ENCODE data around the gene UBL7. TPM values are rescaled to one million over a fixed set of nuclear protein-coding genes. Genes with fewer than 3 reads are reported as not detected.
"Not testable (repeated sequence)": the region's sequence is repeated elsewhere in the genome, so short reads cannot be mapped to it uniquely, and the experiment has no call there.

The UBL7 gene
- total and polyA plus RNA-seq, 5 donors from 2014 or later = 30.9 to 177 (median 143) TPM

GRCh38 chr15:74461847-74462511 lies 1.0 kb upstream of the UBL7 start:
- no peak for ATAC-seq (ENCODE audit: low read depth in 2 of 2)
- H3K4me1 Mint-ChIP-seq = peaks cover 31 to 59% (median 44%) of the 10 kb centered on the region in 4 donors
- no peak overlapping the region for H3K27ac ChIP-seq (ENCODE audit: insufficient read depth, low read length, poor library complexity, severe bottlenecking)
- no peaks in the 10 kb centered on the region for H3K9me3 ChIP-seq (ENCODE audit: control insufficient read depth in 2 of 2, low read length in 2 of 2)
- peaks cover 26% of the 10 kb centered on the region for H3K36me3 Mint-ChIP-seq
- peak overlapping the region in 2 of 3 donors; percentile 91 to 92 for H3K27ac Mint-ChIP-seq
- peak overlapping the region; percentile 84 for H3K4me3 ChIP-seq (ENCODE audit: low read depth, low read length)
- H3K4me1 ChIP-seq (ENCODE audit: control insufficient read depth, insufficient read depth, low read length, poor library complexity, severe bottlenecking) = peaks cover 12% of the 10 kb centered on the region
- H3K36me3 ChIP-seq (ENCODE audit: control insufficient read depth, insufficient read depth, low read length) = peaks cover 13% of the 10 kb centered on the region
- H3K4me3 Mint-ChIP-seq = peak overlapping the region; percentile 94 to 99 (median 96)
- H3K27me3 Mint-ChIP-seq = peaks cover 5% of the 10 kb centered on the region
- peak in 1 of 3 donors; percentile 3 for DNase-seq
- H3K9me3 Mint-ChIP-seq = peaks cover 0 to 6% (median 0%) of the 10 kb centered on the region in 7 donors
- H3K27me3 ChIP-seq (ENCODE audit: control insufficient read depth, insufficient read depth, low read length) = no peaks in the 10 kb centered on the region

GRCh38 chr15:74460298-74460697 lies 662 bp downstream of the UBL7 start:
- Histone ChIP-seq H3K27ac (ENCODE audit: insufficient read depth, low read length, poor library complexity, severe bottlenecking) (peak overlapping the region; percentile 81), H3K4me1 (ENCODE audit: control insufficient read depth, insufficient read depth, low read length, poor library complexity, severe bottlenecking) (peaks cover 12% of the 10 kb centered on the region), H3K4me3 (ENCODE audit: low read depth, low read length) (peak overlapping the region; percentile 95), H3K36me3 (ENCODE audit: control insufficient read depth, insufficient read depth, low read length) (peaks cover 22% of the 10 kb centered on the region), H3K27me3 (ENCODE audit: control insufficient read depth, insufficient read depth, low read length) (no peaks in the 10 kb centered on the region), H3K9me3 (ENCODE audit: control insufficient read depth in 2 of 2, low read length in 2 of 2) (no peaks in the 10 kb centered on the region)
- Mint-ChIP-seq H3K27me3 (peaks cover 5% of the 10 kb centered on the region), H3K36me3 (peaks cover 24% of the 10 kb centered on the region), H3K27ac (peak overlapping the region; percentile 91 to 97 (median 92)), H3K4me3 (peak overlapping the region; percentile 94 to 99 (median 96)), H3K9me3 (peaks cover 0 to 6% (median 0%) of the 10 kb centered on the region in 7 donors), H3K4me1 (peaks cover 31 to 65% (median 48%) of the 10 kb centered on the region in 4 donors)
- no peak for ATAC-seq (ENCODE audit: low read depth in 2 of 2)
- DNase-seq = no peak

GRCh38 chr15:74459798-74460197 lies 1.2 kb downstream of the UBL7 start:
- DNase-seq; H3K9me3 Mint-ChIP-seq; H3K27ac ChIP-seq (ENCODE audit: insufficient read depth, low read length, poor library complexity, severe bottlenecking): not testable (repeated sequence)

GRCh38 chr15:74458473-74458872 lies 2.5 kb downstream of the UBL7 start:
- H3K4me1 Mint-ChIP-seq = peaks cover 27 to 70% (median 51%) of the 10 kb centered on the region in 4 donors
- no peak for ATAC-seq (ENCODE audit: low read depth in 2 of 2)

More at GRCh38 chr15:74459798-74460197, 1.2 kb downstream of the UBL7 start:
- Mint-ChIP-seq H3K36me3 (peaks cover 28% of the 10 kb centered on the region), H3K27ac (peak overlapping the region in 2 of 3 donors; percentile 91 to 92), H3K4me1 (peaks cover 31 to 69% (median 49%) of the 10 kb centered on the region in 4 donors), H3K4me3 (peak overlapping the region; percentile 24 to 99 (median 96))
- not testable (repeated sequence) for H3K27me3 Mint-ChIP-seq; H3K4me3 ChIP-seq (ENCODE audit: low read depth, low read length); H3K9me3 ChIP-seq (ENCODE audit: control insufficient read depth in 2 of 2, low read length in 2 of 2); H3K27me3 ChIP-seq (ENCODE audit: control insufficient read depth, insufficient read depth, low read length); ATAC-seq (ENCODE audit: low read depth in 2 of 2)
- Histone ChIP-seq H3K36me3 (ENCODE audit: control insufficient read depth, insufficient read depth, low read length) (peaks cover 27% of the 10 kb centered on the region), H3K4me1 (ENCODE audit: control insufficient read depth, insufficient read depth, low read length, poor library complexity, severe bottlenecking) (peaks cover 12% of the 10 kb centered on the region)

GRCh38 chr15:74457036-74457435 lies 3.9 kb downstream of the UBL7 start:
- not testable (repeated sequence) for H3K27me3 ChIP-seq (ENCODE audit: control insufficient read depth, insufficient read depth, low read length); H3K27ac ChIP-seq (ENCODE audit: insufficient read depth, low read length, poor library complexity, severe bottlenecking); DNase-seq; H3K4me3 ChIP-seq (ENCODE audit: low read depth, low read length); H3K9me3 ChIP-seq (ENCODE audit: control insufficient read depth in 2 of 2, low read length in 2 of 2); ATAC-seq (ENCODE audit: low read depth in 2 of 2); H3K27me3 Mint-ChIP-seq; H3K4me3 Mint-ChIP-seq; H3K27ac Mint-ChIP-seq; H3K9me3 Mint-ChIP-seq
- Mint-ChIP-seq H3K36me3 (peaks cover 32% of the 10 kb centered on the region), H3K4me1 (peaks cover 19 to 57% (median 45%) of the 10 kb centered on the region in 4 donors)
- peaks cover 23% of the 10 kb centered on the region for H3K4me1 ChIP-seq (ENCODE audit: control insufficient read depth, insufficient read depth, low read length, poor library complexity, severe bottlenecking)
- peaks cover 48% of the 10 kb centered on the region for H3K36me3 ChIP-seq (ENCODE audit: control insufficient read depth, insufficient read depth, low read length)

More at GRCh38 chr15:74458473-74458872, 2.5 kb downstream of the UBL7 start:
- peaks cover 22% of the 10 kb centered on the region for H3K4me1 ChIP-seq (ENCODE audit: control insufficient read depth, insufficient read depth, low read length, poor library complexity, severe bottlenecking)
- Mint-ChIP-seq H3K36me3 (peaks cover 28% of the 10 kb centered on the region), H3K27me3 (peaks cover 5% of the 10 kb centered on the region), H3K9me3 (no peaks in the 10 kb centered on the region), H3K4me3 (peak overlapping the region in 2 of 4 donors; percentile 29 to 71), H3K27ac (peak overlapping the region in 1 of 3 donors; percentile 73)
- no peak overlapping the region for H3K27ac ChIP-seq (ENCODE audit: insufficient read depth, low read length, poor library complexity, severe bottlenecking)
- no peak overlapping the region for H3K4me3 ChIP-seq (ENCODE audit: low read depth, low read length)
- H3K27me3 ChIP-seq (ENCODE audit: control insufficient read depth, insufficient read depth, low read length) = no peaks in the 10 kb centered on the region
- no peak for DNase-seq
- peaks cover 37% of the 10 kb centered on the region for H3K36me3 ChIP-seq (ENCODE audit: control insufficient read depth, insufficient read depth, low read length)
- no peaks in the 10 kb centered on the region for H3K9me3 ChIP-seq (ENCODE audit: control insufficient read depth in 2 of 2, low read length in 2 of 2)

- Histone ChIP-seq H3K36me3 (ENCODE audit: control insufficient read depth, insufficient read depth, low read length) (peaks cover 69% of the 10 kb centered on the region), H3K9me3 (ENCODE audit: control insufficient read depth in 2 of 2, low read length in 2 of 2) (no peaks in the 10 kb centered on the region), H3K4me1 (ENCODE audit: control insufficient read depth, insufficient read depth, low read length, poor library complexity, severe bottlenecking) (peaks cover 14% of the 10 kb centered on the region), H3K27me3 (ENCODE audit: control insufficient read depth, insufficient read depth, low read length) (no peaks in the 10 kb centered on the region), H3K27ac (ENCODE audit: insufficient read depth, low read length, poor library complexity, severe bottlenecking) (no peak overlapping the region), H3K4me3 (ENCODE audit: low read depth, low read length) (no peak overlapping the region)
- no peak for DNase-seq
- no peak for ATAC-seq (ENCODE audit: low read depth in 2 of 2)
- H3K4me3 Mint-ChIP-seq = peak overlapping the region in 3 of 4 donors; percentile 33 to 74 (median 51)
- H3K9me3 Mint-ChIP-seq = no peaks in the 10 kb centered on the region
- peaks cover 5 to 37% (median 30%) of the 10 kb centered on the region in 4 donors for H3K4me1 Mint-ChIP-seq
- H3K36me3 Mint-ChIP-seq = peaks cover 47% of the 10 kb centered on the region
- peak overlapping the region in 2 of 3 donors; percentile 36 to 75 for H3K27ac Mint-ChIP-seq
- no peaks in the 10 kb centered on the region for H3K27me3 Mint-ChIP-seq
These were observed 6.0 kb downstream of the UBL7 start for GRCh38 chr15:74454764-74455500.

GRCh38 chr15:74453925-74454763 lies 6.8 kb downstream of the UBL7 start:
- peak overlapping the region; percentile 50 to 75 (median 51) for H3K27ac Mint-ChIP-seq
- no peak overlapping the region for H3K4me3 ChIP-seq (ENCODE audit: low read depth, low read length)
- H3K36me3 ChIP-seq (ENCODE audit: control insufficient read depth, insufficient read depth, low read length) = peaks cover 77% of the 10 kb centered on the region
- H3K9me3 Mint-ChIP-seq = no peaks in the 10 kb centered on the region
- no peaks in the 10 kb centered on the region for H3K9me3 ChIP-seq (ENCODE audit: control insufficient read depth in 2 of 2, low read length in 2 of 2)
- ATAC-seq (ENCODE audit: low read depth in 2 of 2) (peak; percentile 64 to 65), DNase-seq (peak in 1 of 3 donors; percentile 46)
- H3K4me3 Mint-ChIP-seq = peak overlapping the region; percentile 33 to 82 (median 68)
- H3K4me1 ChIP-seq (ENCODE audit: control insufficient read depth, insufficient read depth, low read length, poor library complexity, severe bottlenecking) = peaks cover 11% of the 10 kb centered on the region
- H3K4me1 Mint-ChIP-seq = peaks cover 5 to 36% (median 29%) of the 10 kb centered on the region in 4 donors
- no peaks in the 10 kb centered on the region for H3K27me3 Mint-ChIP-seq
- no peaks in the 10 kb centered on the region for H3K27me3 ChIP-seq (ENCODE audit: control insufficient read depth, insufficient read depth, low read length)
- H3K27ac ChIP-seq (ENCODE audit: insufficient read depth, low read length, poor library complexity, severe bottlenecking) = no peak overlapping the region
- H3K36me3 Mint-ChIP-seq = peaks cover 47% of the 10 kb centered on the region

Data from CD4-positive, CD25-positive, alpha-beta regulatory T cell (primary cell).